Thoracic aorta endothelial cell (primary cell): ENCODE measurements around the gene RNU1-1. TPM values are rescaled to one million over a fixed set of nuclear protein-coding genes. Genes with fewer than 3 reads are reported as not detected.

Experiments used
- small RNA-seq: library from RNA; depleted of rRNA; stranded (forward); fragments of <200 nt; gene quantifications from one replicate; pipeline ENCODE3, GENCODE V24; 2012
- total RNA-seq: library from RNA; depleted of rRNA; stranded (reverse); fragments of >200 nt; gene quantifications from 2 replicates; pipeline ENCODE4 v1.2.3, GENCODE V29; 2012

RNU1-1 gene
- under 0.01 TPM in 2 replicates for total RNA-seq

DNA sequence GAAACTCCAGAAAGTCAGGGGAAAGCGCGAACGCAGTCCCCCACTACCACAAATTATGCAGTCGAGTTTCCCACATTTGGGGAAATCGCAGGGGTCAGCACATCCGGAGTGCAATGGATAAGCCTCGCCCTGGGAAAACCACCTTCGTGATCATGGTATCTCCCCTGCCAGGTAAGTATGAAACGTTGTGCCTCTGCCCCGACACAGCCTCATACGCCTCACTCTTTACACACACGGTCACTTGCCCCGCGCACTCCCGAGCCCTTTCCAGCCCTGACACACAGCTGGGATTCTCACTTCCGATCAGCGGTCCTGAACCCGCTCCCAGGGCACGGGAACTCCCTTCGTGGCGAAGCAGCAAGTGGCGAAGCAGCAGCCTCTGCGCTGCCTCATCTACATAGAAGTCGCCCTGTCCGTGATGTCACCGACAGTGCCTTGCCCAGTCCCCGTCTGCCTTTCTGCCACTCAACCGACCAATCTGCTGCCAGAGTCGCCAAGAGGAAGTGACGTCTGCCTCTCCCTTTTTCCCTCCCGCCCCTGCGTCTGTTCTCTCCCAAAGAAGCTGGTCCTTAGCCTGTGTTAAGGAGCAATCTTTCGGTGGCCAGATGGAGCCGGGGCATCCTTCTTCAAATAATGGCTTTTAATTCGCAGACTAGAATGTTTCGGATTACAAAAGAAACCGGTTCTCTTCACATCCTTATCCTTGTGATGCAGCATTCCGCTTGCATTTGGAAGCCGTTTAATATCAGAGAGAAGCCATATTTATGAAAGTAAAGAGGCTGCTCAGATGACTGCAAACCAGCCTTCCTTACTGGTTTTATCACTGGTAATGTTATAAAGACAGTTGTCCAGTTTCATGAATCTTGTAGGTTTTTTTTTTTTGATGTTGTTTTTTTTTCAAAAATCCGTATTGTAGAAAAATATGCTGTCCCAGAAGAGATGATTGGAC, at the start of gene RNU1-1:
Gene RNU1-1, minus strand, starts transcription at position 179 of the 949 bp plus-strand sequence.

Small RNAs within 50 kb of the gene (small RNA-seq; reads per million reads assigned to genes)
- gene RNU1-1, result not detected
- not detected for gene RNU1-6P

Other genes starting within 250 kb of the RNU1-1 start
- 19.8 and 21.1 TPM in 2 replicates for gene FBXO42, start 161.8 kb downstream of the RNU1-1 start, total RNA-seq
- 86.7 and 98.1 TPM in 2 replicates for gene SZRD1, start 147.0 kb downstream of the RNU1-1 start, total RNA-seq
- under 0.01 TPM in 1 of 2 replicates, not detected in the other for gene SPATA21, start 76.9 kb downstream of the RNU1-1 start, total RNA-seq
- gene NECAP2, start 73.6 kb downstream of the RNU1-1 start, total RNA-seq, result 119 and 120 TPM in 2 replicates
- 27.1 and 28.4 TPM in 2 replicates for gene NBPF1, start 99.3 kb upstream of the RNU1-1 start, total RNA-seq
- gene RNU1-3, start 152.7 kb upstream of the RNU1-1 start, total RNA-seq, result under 0.01 TPM in 2 replicates
- gene RNU1-4, start 226.2 kb upstream of the RNU1-1 start, total RNA-seq, result under 0.01 TPM in 2 replicates